Measurements from ENCODE around the gene IBSP. TPM values are rescaled to one million over a fixed set of nuclear protein-coding genes. Genes with fewer than 3 reads are reported as not detected.

IBSP gene
- total RNA-seq, 1 experiment from 2014 or later, result not detected

DNA sequence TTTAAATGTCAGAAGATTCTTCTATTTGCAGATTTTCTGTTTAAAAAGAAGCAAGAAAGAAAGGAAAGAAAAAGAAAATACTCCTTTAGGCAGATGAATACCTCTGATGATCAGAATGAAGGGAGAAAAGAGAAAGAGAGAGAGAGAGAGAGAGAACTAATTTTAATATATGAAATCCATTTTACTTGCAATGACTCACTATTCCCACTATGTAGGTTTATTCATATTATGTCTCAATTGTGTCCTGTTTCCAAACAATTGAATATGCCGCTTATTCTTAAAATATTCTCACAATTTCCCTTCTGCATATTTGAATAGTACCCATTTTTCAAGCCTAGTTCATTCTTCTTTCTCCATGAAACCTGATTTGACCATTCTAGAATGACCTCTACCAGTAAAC is 45.1 kb downstream of the IBSP start:
- CTCF ChIA-PET, result no interaction called here
- Histone ChIP-seq H3K36me3 (ENCODE audit: control insufficient read depth, insufficient read depth, low read length) (no peaks in the 10 kb centered on the region), H3K4me3 (ENCODE audit: low read depth in 2 of 2, low read length in 2 of 2) (no peak overlapping the region), H3K4me1 (ENCODE audit: control insufficient read depth, insufficient read depth, low read length) (no peaks in the 10 kb centered on the region), H3K27ac (ENCODE audit: low read length) (no peak overlapping the region), H3K27me3 (ENCODE audit: control insufficient read depth, insufficient read depth, low read length) (peaks cover 5% of the 10 kb centered on the region), H3K9me3 (ENCODE audit: control insufficient read depth, insufficient read depth, low read depth, low read length) (no peaks in the 10 kb centered on the region)
- DNase-seq (ENCODE audit: low read depth, low spot score) (no peak), ATAC-seq (no peak)
- TF ChIP-seq, protein P1, sequence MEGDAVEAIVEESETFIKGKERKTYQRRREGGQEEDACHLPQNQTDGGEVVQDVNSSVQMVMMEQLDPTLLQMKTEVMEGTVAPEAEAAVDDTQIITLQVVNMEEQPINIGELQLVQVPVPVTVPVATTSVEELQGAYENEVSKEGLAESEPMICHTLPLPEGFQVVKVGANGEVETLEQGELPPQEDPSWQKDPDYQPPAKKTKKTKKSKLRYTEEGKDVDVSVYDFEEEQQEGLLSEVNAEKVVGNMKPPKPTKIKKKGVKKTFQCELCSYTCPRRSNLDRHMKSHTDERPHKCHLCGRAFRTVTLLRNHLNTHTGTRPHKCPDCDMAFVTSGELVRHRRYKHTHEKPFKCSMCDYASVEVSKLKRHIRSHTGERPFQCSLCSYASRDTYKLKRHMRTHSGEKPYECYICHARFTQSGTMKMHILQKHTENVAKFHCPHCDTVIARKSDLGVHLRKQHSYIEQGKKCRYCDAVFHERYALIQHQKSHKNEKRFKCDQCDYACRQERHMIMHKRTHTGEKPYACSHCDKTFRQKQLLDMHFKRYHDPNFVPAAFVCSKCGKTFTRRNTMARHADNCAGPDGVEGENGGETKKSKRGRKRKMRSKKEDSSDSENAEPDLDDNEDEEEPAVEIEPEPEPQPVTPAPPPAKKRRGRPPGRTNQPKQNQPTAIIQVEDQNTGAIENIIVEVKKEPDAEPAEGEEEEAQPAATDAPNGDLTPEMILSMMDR (IDR thresholded peaks at IDR 0.05), result no peak
- TF ChIP-seq POLR2AphosphoS5 (IDR thresholded peaks at IDR 0.05; ENCODE audit: low read depth, low read length) (no peak), TCF7L2 (IDR thresholded peaks at IDR 0.05; ENCODE audit: low read depth, low read length) (no peak), REST (IDR thresholded peaks at IDR 0.05; ENCODE audit: insufficient read depth in 1 of 2, low read depth in 2 of 2, low read length in 1 of 2) (no peak), SIN3A (IDR thresholded peaks at IDR 0.05; ENCODE audit: borderline replicate concordance, insufficient read depth, low read depth, low read length) (no peak)
- no TSS peak for BruUV-seq (replicated peaks)
- intact Hi-C loops (cut with micrococcal nuclease; ENCODE audit: unreplicated experiment), result no loop called here
- POLR2A ChIA-PET, result no interaction called here
- in situ Hi-C loops (cut with HindIII; ENCODE audit: low pct_unique_long_range_greater_than_20kb, low sequenced_read_pairs), result no loop called here

DNA sequence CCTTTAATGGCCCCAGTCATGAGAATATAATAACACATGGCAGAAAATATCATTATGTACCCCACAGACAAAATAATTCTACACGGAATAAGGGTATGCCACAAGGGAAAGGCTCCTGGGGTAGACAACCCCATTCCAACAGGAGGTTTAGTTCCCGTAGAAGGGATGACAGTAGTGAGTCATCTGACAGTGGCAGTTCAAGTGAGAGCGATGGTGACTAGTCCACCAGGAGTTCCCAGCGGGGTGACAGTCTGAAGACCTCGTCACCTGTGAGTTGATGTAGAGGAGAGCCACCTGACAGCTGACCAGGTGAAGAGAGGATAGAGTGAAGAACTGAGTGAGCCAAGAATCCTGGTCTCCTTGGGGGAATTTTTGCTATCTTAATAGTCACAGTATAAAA is 46.9 kb downstream of the IBSP start:
- CTCF ChIA-PET, result no interaction called here
- TF ChIP-seq, protein P1 (IDR thresholded peaks at IDR 0.05), result no peak
- TF ChIP-seq REST (IDR thresholded peaks at IDR 0.05; ENCODE audit: insufficient read depth in 1 of 2, low read depth in 2 of 2, low read length in 1 of 2) (no peak), POLR2AphosphoS5 (IDR thresholded peaks at IDR 0.05; ENCODE audit: low read depth, low read length) (no peak), TCF7L2 (IDR thresholded peaks at IDR 0.05; ENCODE audit: low read depth, low read length) (no peak), SIN3A (IDR thresholded peaks at IDR 0.05; ENCODE audit: borderline replicate concordance, insufficient read depth, low read depth, low read length) (no peak)
- Histone ChIP-seq H3K4me1 (ENCODE audit: control insufficient read depth, insufficient read depth, low read length) (no peaks in the 10 kb centered on the region), H3K9me3 (ENCODE audit: control insufficient read depth, insufficient read depth, low read depth, low read length) (no peaks in the 10 kb centered on the region), H3K27me3 (ENCODE audit: control insufficient read depth, insufficient read depth, low read length) (peaks cover 7% of the 10 kb centered on the region), H3K4me3 (ENCODE audit: low read depth in 2 of 2, low read length in 2 of 2) (no peak overlapping the region), H3K36me3 (ENCODE audit: control insufficient read depth, insufficient read depth, low read length) (no peaks in the 10 kb centered on the region), H3K27ac (ENCODE audit: low read length) (no peak overlapping the region)
- DNase-seq (ENCODE audit: low read depth, low spot score), result no peak
- ATAC-seq, result no peak
- POLR2A ChIA-PET, result interaction anchor here (0.7 kb wide), 1 partner anchor 10 kb away, joined by 3 read pairs; no protein-coding TSS in a partner anchor
- in situ Hi-C loops (cut with HindIII; ENCODE audit: low pct_unique_long_range_greater_than_20kb, low sequenced_read_pairs) (no loop called here), intact Hi-C loops (cut with micrococcal nuclease; ENCODE audit: unreplicated experiment) (no loop called here)
- BruUV-seq (replicated peaks), result no TSS peak
